ENCODE data around the gene ATP11C.

The ATP11C gene

DNA sequence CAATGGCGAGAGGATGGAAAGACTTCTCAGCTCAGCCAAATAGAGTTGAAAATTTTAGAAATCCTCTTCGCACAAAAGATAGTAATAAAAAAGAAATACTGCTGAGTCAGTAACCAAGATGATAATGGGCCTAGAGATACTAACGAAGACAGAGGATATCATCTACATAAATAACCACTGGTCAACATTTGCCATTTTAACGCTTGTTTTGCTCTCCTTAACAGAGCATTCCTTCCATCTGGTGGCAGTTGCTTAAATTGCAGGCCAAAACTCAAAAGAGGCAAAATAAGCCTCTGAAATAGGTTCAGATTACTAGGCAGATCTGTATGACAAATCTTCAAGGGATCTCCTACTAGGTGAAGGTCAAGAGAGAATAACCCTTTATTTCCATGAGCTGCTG, 173.2 kb downstream of the ATP11C start:
- TF ChIP-seq, protein P1, sequence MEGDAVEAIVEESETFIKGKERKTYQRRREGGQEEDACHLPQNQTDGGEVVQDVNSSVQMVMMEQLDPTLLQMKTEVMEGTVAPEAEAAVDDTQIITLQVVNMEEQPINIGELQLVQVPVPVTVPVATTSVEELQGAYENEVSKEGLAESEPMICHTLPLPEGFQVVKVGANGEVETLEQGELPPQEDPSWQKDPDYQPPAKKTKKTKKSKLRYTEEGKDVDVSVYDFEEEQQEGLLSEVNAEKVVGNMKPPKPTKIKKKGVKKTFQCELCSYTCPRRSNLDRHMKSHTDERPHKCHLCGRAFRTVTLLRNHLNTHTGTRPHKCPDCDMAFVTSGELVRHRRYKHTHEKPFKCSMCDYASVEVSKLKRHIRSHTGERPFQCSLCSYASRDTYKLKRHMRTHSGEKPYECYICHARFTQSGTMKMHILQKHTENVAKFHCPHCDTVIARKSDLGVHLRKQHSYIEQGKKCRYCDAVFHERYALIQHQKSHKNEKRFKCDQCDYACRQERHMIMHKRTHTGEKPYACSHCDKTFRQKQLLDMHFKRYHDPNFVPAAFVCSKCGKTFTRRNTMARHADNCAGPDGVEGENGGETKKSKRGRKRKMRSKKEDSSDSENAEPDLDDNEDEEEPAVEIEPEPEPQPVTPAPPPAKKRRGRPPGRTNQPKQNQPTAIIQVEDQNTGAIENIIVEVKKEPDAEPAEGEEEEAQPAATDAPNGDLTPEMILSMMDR (IDR thresholded peaks at IDR 0.05; ENCODE audit: insufficient read depth, low read length, poor library complexity, severe bottlenecking), result peak; percentile 44
- Histone ChIP-seq H3K4me3 (replicated peaks; ENCODE audit: low read depth, low read length) (no peak overlapping the region), H3K36me3 (ENCODE audit: control insufficient read depth, insufficient read depth, low read length) (no peaks in the 10 kb centered on the region), H3K27me3 (replicated peaks; ENCODE audit: control insufficient read depth, insufficient read depth, low read length) (no peaks in the 10 kb centered on the region)
- no peak for DNase-seq (ENCODE audit: extremely low read depth, insufficient read length)

DNA sequence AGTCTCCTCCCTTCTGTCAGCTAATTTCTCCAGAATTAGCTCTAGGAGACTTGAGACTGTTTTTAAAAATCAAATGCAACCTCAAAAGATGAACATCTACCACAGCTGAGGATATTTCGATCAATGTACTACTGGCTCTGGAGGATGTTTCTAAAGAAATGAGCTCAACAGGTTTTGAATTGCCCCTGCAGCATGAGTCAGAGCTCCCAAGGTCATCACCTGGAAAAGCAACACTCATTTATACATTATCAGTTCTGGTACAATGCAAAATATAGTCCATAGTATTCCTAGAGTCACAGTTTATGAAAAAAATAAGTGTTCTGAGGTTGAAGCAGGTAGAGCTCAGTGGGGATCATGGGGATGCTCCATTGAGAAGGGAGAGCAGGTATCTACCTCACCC, 174.0 kb downstream of the ATP11C start:
- Histone ChIP-seq H3K4me3 (replicated peaks; ENCODE audit: low read depth, low read length) (no peak overlapping the region), H3K27me3 (replicated peaks; ENCODE audit: control insufficient read depth, insufficient read depth, low read length) (no peaks in the 10 kb centered on the region), H3K36me3 (ENCODE audit: control insufficient read depth, insufficient read depth, low read length) (no peaks in the 10 kb centered on the region)
- TF ChIP-seq, protein P1 (IDR thresholded peaks at IDR 0.05; ENCODE audit: insufficient read depth, low read length, poor library complexity, severe bottlenecking), result no peak
- no peak for DNase-seq (ENCODE audit: extremely low read depth, insufficient read length)

DNA sequence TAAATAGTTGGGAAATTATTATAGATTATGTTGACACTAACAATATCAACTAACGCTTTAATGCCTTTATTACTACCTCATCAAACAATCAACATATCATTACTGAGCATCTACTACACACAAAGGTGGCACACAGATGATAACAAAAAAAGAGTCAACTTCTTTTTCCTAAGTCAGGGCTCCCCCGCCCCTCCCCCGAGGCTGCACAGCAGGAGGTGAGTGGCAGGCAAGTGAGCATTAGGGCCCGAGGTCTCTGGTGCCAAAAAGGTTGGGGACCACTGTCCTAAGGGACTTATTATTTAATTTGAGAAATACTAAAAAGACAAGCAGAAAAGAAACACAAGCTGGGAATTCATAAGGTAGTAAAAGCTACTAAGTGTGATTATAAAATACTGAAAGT, 174.6 kb downstream of the ATP11C start:
- H3K4me3 ChIP-seq (replicated peaks; ENCODE audit: low read depth, low read length), result no peak overlapping the region
- H3K27me3 ChIP-seq (replicated peaks; ENCODE audit: control insufficient read depth, insufficient read depth, low read length), result no peaks in the 10 kb centered on the region
- no peaks in the 10 kb centered on the region for H3K36me3 ChIP-seq (ENCODE audit: control insufficient read depth, insufficient read depth, low read length)
- DNase-seq (ENCODE audit: extremely low read depth, insufficient read length), result no peak
- TF ChIP-seq, protein P1 (IDR thresholded peaks at IDR 0.05; ENCODE audit: insufficient read depth, low read length, poor library complexity, severe bottlenecking), result no peak

DNA sequence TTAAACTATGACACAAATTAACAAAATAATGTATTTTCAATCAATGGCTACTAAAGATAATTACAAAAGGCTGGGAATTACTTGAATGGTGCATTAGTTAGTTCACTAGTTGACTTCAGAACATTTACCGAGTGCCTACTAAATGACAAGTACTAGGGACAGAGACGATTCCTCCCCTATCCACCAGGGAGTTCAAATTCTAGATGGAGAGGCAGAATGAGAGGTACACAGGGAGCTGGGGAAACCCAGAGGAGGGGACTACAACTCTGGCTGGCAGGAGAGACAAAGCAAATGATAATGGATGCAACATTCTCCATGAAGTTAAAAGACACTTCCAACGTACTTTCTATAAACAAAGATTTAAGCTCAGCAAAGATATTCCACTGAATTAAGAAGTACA, 181.8 kb downstream of the ATP11C start:
- no peak for DNase-seq (ENCODE audit: extremely low read depth, insufficient read length)
- Histone ChIP-seq H3K36me3 (ENCODE audit: control insufficient read depth, insufficient read depth, low read length) (no peaks in the 10 kb centered on the region), H3K4me3 (replicated peaks; ENCODE audit: low read depth, low read length) (no peak overlapping the region), H3K27me3 (replicated peaks; ENCODE audit: control insufficient read depth, insufficient read depth, low read length) (no peaks in the 10 kb centered on the region)
- TF ChIP-seq, protein P1 (IDR thresholded peaks at IDR 0.05; ENCODE audit: insufficient read depth, low read length, poor library complexity, severe bottlenecking), result no peak

DNA sequence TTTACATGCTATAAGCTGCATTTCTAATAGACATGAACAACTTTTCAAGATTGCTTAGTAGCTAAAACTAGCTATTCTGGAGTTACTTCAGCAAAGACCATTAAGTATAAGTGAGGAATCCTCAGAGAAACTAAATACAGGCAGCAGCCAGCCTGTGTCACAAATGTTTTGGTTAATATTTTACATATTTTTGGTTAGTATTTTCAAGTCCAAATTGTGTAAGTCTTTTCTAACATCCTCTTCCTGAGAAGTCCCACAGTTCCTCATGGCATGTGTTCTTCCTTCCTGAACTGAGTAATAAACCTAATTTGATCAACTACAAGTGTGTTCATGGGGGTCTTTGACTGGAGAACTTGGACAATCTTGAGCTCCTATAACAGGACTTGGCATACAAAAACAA, 182.5 kb downstream of the ATP11C start:
- TF ChIP-seq, protein P1 (IDR thresholded peaks at IDR 0.05; ENCODE audit: insufficient read depth, low read length, poor library complexity, severe bottlenecking), result no peak
- Histone ChIP-seq H3K4me3 (replicated peaks; ENCODE audit: low read depth, low read length) (no peak overlapping the region), H3K36me3 (ENCODE audit: control insufficient read depth, insufficient read depth, low read length) (no peaks in the 10 kb centered on the region), H3K27me3 (replicated peaks; ENCODE audit: control insufficient read depth, insufficient read depth, low read length) (no peaks in the 10 kb centered on the region)
- no peak for DNase-seq (ENCODE audit: extremely low read depth, insufficient read length)

DNA sequence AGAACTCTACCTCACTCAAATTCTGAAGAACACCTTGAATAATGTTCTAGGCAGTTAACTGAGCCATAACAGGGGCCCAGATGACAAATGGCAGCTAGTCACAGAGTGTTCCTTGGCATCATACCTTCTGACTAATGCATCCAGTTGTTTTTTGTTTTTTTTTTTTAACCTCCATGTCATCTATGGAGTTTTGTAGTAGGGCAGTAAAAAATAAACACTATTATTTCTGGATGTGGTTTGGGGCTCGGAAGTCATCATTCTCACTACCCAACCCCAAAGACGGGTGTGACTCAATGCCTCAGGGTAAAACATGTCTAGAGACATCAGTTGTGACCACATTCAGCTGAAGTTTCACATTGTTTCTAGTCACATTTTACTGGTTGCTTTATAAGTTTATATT, 193.7 kb downstream of the ATP11C start:
- no peaks in the 10 kb centered on the region; the same call in 1 of the 2 replicates for H3K36me3 ChIP-seq (ENCODE audit: control insufficient read depth, insufficient read depth, low read length)
- TF ChIP-seq, protein P1 (IDR thresholded peaks at IDR 0.05; ENCODE audit: insufficient read depth, low read length, poor library complexity, severe bottlenecking), result no peak
- no peaks in the 10 kb centered on the region for H3K27me3 ChIP-seq (replicated peaks; ENCODE audit: control insufficient read depth, insufficient read depth, low read length)
- H3K4me3 ChIP-seq (replicated peaks; ENCODE audit: low read depth, low read length), result no peak overlapping the region
- peak; percentile 27 for DNase-seq (ENCODE audit: extremely low read depth, insufficient read length)

Data from GM06990 (cell line).